ENCODE results near the gene ACD.

ACD gene

DNA sequence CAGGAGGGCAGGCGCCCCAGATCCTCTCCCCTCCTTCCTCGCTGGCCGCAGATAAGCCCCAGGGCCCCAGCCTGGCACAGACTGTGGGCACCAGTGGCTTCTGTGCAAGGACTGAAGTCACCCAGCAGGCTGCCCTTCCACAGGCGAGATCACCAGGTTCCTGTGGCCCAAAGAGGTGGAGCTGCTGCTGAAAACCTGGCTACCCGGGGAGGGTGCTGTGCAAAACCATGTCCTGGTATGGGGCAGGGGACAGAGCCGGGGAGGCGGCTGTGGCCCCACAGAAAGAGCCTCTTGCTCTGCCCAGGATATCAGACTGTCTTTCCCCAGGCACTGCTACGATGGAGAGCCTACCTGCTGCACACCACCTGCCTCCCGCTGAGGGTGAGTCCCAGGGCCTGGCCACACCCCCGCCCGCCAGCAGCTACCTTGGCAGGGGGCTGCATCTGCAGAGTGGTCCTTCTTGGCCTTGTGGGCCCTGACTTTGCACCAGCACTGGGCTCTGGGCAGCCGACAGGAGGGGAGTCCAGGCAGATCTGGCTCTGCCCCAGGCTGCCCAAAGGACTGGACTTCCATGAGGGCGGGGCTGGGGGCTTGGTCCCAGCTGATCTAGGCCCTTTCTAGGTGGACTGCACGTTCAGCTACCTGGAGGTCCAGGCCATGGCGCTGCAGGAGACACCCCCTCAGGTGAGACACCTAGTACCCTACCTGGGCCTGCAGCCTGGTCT, 14.5 kb downstream of the ACD start:
- DNase-seq, result peak; percentile 28

DNA sequence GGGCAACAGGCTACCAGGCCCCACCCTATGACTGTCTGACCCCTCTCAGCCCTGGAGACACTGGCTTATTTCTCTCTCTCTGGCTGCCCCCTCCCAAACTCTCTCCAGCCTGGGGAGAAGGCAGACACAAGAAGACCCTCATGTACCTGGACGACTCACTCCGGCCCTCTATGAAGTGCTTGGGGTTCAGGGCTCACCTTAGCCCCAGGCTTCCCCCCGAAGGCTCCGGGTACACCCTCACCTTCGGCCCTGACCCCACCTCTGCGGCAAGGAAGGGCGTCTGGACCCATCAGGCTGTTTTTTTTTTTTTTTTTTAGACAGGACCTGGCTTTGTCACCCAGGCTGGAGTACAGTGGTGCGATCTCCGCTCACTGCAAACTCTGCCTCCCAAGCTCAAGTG, 16.0 kb downstream of the ACD start:
- DNase-seq, result no peak

DNA sequence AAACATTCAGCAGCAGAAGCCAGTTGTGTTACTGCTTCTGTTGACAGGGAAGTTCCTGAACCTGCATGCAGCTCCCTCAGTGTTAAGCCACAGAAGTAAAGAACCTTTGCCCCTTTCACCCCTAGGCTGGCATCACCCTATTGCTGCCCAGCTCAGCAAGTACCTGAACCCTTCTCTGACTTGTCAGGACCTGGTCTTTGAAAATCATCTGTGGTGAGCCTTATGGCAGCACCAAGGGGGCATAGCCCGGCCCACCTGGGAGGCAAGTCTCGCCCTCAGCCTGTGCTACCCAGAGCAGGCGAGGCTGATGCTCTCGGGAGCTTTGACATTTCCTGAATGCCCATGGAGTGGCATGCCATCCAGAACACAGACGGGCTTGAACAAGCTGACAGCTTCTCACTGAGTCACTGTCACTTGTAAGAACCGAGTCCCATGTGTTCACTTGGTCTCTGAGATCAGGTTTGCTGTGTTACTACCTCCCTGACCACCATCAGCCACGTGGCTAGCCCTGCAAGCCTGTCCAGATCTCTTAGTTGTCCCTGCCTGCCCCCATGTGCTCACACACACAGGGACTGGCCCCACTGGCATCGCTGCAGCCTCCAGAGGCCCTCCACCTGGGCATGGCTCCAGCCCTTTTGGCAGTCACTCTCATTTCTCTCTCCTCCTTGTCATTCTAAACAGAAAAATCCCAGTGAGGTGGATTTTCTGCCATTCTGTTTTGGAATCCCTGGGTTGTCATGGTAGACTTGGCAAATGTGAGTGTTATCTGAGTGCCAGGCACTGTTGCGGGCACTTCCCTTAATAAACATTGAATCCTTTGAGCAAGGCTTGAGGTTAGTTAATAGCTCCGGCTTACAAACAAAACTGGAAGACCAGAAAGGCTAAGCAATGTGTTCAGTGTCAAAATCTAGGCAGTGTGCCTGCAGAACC, 18.0 kb downstream of the ACD start:
- no peak for DNase-seq

DNA sequence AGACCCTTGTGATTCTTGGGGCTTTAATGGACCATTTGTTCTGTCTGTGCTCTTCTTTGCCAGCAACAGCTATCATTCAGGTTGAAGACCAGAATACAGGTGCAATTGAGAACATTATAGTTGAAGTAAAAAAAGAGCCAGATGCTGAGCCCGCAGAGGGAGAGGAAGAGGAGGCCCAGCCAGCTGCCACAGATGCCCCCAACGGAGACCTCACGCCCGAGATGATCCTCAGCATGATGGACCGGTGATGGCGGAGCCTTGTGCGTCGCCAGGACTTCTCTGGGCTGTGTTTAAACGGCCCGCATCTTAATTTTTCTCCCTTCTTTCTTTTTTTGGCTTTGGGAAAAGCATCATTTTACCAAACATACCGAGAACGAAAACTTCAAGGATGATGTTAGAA, 22.4 kb downstream of the ACD start:
- no peak for DNase-seq

DNA sequence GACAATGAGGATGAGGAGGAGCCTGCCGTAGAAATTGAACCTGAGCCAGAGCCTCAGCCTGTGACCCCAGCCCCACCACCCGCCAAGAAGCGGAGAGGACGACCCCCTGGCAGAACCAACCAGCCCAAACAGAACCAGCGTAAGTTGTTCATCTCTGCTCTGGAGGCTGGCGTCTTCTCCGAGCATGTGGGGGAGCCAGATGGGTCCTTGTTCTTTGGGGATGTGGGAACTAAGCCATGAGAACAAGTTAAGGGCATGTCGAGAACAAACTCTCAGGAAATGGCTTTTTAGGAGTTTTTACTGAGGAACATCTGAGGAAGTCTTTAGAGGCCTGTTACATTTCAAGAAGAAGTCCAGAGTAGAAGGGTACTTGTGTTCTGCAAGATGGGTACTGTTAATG, 23.3 kb downstream of the ACD start:
- no peak for DNase-seq

DNA sequence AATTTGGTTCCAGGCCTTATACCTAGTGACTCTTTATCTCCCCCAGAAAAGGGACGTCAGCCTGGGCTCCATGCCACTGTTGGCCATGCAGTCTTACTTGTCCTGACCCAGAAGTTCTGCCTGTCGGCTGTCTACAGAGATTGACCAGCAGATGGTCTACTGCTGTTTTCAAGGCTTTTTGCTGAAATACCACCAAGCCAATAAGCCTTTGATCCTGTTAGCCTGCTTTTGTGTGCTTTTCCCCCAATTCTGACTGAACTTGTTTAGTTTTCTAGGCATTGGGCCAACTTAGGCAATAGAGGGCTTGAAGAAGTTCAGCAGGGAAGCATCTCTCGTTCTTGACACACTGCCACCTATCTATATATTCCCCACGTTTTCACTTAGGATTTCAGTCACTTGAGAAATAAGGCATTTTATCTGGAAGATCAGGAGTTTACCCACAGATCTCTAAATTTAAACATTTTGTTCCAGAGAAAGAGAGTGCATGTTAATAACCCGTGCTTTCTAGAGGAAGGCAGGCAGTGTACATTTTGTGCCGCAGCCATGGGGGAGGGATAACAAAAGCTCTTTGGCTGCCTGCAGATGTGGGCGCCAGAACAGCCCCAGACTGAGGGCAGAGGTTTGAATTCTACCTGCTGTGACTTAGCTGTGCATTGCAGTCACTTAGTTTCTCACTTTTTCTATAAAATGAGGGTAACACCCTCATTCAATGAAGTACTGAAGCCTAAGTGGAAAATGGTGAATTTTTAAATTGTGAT, 27.5 kb downstream of the ACD start:
- no peak for DNase-seq

DNA sequence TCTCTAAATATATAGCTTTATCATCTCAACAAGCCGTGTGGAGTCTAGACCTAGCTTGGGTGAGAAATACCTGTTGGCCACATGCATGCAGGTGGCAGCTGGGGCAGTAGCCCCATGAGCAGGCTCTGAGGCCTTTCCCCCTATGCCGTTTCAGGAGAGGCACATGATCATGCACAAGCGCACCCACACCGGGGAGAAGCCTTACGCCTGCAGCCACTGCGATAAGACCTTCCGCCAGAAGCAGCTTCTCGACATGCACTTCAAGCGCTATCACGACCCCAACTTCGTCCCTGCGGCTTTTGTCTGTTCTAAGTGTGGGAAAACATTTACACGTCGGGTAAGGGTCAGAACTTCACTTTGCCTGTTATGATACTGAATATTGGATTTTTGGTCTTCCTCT, 31.8 kb downstream of the ACD start:
- DNase-seq, result no peak

DNA sequence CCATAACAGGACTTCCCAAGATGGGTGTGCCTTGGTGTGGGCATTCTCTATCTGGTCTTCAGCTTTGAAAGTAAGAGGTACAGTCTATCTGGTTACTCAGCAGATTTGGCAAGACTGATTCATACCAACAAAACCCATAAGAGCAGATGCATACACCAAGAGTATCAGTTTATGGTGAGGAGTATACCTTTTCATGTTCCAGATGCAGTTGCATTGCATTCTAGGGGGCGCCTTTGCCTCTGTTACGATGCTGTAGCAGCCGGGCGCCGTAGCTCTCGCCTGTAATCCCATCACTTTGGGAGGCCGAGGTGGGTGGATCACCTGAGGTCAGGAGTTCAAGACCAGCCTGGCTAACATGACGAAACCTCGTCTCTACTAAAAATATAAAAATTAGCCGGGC, 46.3 kb downstream of the ACD start:
- peak; percentile 3 for DNase-seq

DNA sequence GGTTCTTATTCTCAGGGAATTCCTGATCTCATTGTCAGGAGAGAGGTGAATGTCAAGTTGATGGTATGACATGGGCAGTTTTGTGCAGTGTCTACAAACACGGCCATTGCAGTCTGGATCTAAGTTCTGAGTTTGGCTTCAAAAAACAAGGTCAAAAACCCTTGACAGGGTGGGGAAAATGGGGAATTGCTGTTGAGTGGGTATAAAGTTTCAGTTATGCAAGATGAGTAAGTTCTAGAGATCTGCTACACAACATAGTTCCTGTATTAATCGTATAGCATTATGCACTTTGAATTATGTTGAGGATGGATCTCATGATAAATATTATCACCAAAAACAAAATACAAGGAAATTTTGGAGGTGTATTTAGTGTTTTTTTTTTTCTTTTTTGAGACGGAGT, 51.7 kb downstream of the ACD start:
- DNase-seq, result peak; percentile 34
